GM13976 (cell line): ENCODE measurements around the gene WWOX.

Source experiments
- DNase-seq: peaks from one replicate; pipeline ENCODE4 v3.0.0; 2012; ENCODE audit warnings: low spot score
- in situ Hi-C: fragments of 300-500 bp; cut with MboI; formaldehyde crosslinking; loops from one replicate; pipeline ENCODE4 v1.12.0; 2022; ENCODE audit warnings: low sequenced_read_pairs, mixed read lengths, inconsistent platforms; ENCODE audit not compliant: unreplicated experiment
- TF ChIP-seq, protein P1 (sequence below): IDR thresholded peaks from 2 replicates; pipeline ENCODE4 v1.5.1; 2012; ENCODE audit warnings: borderline replicate concordance, mild to moderate bottlenecking; ENCODE audit not compliant: insufficient read depth; ENCODE audit errors: extremely low read depth, missing control alignments, control extremely low read depth

Gene WWOX

DNA sequence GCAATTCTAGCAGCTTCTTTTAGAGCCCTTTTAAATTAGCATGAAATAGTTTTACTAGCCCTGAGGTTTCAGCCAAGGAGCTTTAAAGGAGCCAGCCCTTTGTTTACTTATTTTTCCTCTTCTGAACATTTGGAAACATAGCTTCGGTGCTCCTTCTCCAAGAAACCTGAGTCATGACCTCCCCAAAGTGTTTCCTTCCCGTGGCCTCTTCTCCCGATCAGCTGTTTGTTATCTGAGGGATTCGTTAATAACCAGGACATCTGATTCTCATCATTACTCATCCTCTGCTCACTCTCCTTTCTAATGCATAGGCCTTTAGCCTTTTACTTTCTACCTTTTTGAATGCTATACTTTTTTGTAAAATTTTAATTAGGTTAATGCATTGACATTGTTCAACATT, 204.5 kb downstream of the WWOX start:
- TF ChIP-seq, protein P1, sequence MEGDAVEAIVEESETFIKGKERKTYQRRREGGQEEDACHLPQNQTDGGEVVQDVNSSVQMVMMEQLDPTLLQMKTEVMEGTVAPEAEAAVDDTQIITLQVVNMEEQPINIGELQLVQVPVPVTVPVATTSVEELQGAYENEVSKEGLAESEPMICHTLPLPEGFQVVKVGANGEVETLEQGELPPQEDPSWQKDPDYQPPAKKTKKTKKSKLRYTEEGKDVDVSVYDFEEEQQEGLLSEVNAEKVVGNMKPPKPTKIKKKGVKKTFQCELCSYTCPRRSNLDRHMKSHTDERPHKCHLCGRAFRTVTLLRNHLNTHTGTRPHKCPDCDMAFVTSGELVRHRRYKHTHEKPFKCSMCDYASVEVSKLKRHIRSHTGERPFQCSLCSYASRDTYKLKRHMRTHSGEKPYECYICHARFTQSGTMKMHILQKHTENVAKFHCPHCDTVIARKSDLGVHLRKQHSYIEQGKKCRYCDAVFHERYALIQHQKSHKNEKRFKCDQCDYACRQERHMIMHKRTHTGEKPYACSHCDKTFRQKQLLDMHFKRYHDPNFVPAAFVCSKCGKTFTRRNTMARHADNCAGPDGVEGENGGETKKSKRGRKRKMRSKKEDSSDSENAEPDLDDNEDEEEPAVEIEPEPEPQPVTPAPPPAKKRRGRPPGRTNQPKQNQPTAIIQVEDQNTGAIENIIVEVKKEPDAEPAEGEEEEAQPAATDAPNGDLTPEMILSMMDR = no peak
- in situ Hi-C loops = no loop called here
- DNase-seq = no peak

DNA sequence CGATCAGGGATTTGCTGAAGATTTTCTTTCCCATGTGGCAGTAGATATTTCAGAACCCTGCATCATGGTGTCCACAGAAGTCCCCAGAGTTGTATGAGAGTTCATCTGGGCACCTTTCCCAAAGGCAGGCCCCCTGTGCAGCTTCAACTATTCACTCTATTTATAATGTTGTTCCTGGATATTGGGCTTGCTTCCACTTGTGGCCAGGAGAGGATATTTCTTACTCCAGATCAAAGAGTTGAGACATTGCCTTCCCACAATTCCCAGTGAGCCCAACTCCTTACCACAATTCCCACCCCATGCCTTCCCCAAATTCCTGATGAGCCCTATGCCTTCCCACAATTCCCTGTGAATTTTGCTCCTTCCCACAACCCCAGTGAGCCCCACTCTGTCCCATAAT, 206.9 kb downstream of the WWOX start:
- in situ Hi-C loops = no loop called here
- no peak for DNase-seq
- TF ChIP-seq, protein P1 = no peak

DNA sequence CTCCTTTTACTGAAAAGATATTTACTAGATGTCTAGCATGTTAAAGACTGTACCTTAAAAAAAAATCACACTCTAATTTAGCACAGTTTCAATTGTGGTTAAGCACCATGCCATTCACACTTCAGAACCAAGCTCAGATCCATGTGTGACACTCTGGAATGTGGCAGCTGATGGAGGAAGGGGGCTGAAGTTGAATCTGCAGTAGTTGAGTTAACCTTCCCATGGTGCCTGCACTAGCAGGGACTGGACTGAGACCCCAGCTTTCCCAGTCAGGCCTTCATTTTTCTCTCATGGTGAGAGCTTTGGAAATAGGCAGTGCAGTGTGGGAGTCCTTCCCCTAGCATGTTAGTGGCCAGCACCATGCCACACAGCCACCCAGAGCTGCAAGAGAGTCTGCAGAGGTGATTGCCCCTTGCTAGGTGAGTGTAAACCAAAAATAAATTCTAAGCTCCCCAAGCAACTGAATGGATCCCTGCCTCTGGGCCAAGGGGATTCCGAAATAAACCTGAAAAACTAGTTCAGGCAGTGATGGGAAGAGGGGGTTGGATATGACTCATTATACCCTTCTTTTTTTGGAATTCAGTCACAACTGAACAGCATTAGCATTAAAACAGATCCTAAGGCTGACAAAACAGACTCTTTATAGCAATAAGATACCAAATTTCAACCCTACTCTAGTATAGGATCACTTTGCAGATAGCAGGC, 208.5 kb downstream of the WWOX start:
- DNase-seq = no peak
- TF ChIP-seq, protein P1 = no peak
- in situ Hi-C loops = no loop called here

DNA sequence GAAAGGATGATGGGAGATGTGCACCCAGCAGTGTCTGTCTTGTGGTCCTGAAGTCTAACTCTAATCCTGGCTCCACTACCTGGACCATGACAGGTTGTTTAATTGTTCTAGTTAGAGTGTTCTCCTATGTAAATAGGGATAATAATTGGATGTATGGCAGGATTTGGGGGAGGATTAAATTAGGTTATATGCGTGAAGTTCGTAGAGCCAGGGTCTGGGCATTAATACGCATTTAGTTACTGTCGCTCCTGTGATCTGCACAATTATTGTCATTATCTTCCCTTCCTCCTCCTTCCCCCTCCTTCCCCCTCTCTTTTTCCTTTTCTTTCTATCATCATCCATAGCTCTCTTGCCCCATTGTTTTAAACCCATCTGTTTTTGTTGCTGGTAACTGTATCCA, 210.3 kb downstream of the WWOX start:
- DNase-seq = no peak
- in situ Hi-C loops = no loop called here
- TF ChIP-seq, protein P1 = no peak

DNA sequence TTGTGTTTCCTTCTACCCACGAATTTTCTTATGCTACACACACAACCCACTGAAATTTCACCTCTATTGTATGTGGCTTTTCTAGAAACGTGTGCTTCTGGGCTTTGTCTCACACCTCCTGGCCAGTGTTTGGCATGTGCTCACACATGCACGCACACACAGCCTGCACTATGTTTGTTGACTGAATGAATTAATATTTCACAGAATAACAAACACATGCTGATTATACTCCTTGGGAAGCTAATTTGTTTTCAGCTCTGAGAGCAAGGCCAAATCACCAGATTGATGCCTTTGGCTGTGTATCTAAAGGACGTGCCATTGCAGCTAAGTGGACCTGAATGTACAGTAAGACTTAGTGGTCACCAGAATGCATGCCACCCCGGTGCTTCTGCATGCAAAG, 210.7 kb downstream of the WWOX start:
- in situ Hi-C loops = no loop called here
- DNase-seq = no peak
- TF ChIP-seq, protein P1 = no peak

DNA sequence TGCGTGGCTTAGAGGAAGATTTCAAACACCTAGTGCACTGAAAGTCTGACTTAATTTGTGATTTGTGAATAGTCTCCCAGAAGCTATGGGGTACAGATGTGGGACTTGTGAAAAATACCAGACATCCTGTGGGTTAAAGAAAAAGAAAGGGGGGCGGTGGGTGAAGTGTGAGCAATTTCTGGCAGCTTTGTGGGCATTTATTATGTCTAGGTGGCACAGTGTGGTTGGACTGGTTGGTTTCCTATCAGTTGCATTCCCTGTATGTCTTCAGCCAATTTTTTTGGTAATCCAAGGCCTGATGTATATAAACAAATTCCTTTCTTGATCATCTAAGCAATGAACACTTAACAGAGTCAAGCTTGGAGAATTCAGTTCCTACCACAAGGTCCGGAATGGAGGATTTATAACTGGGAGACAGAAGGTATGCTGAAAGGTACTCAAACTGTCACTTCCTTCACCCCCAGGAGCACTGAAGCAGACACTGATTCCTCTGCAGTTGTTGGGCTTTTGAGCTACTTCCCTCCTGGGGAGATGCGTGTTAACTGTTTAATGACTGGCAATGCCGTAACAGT, 211.6 kb downstream of the WWOX start:
- no peak for DNase-seq

More for the DNA sequence above, 211.6 kb downstream of the WWOX start:
- in situ Hi-C loops = no loop called here
- TF ChIP-seq, protein P1 = no peak
